ENCODE results near the gene SCN3A. TPM values are rescaled to one million over a fixed set of nuclear protein-coding genes. Genes with fewer than 3 reads are reported as not detected.

SCN3A gene
- total RNA-seq, 1 donor from 2014 or later, result 1.4 TPM

DNA sequence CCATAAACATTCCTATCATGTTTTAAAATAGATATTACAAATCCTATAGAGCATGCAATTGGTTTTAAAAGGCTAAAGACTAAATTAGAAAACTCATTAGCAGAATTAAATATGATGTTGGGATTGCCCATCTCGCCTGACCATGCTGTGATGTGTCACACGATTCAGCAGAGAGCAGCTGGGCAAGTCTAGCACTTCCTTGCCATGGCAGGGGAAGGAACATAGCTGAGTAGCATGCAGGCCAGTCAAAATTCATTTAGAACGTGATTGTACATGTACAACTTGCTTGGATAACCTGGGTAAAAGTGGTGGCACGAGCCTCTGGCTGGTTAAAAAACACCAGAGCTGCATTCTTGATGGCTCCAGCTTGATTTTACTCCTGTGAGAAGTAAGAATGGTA is 81.3 kb downstream of the SCN3A start:
- Histone ChIP-seq H2AFZ (ENCODE audit: low read depth, low read length) (no peak overlapping the region), H3K79me2 (ENCODE audit: insufficient read depth, low read length) (no peaks in the 10 kb centered on the region), H3K9me3 (ENCODE audit: insufficient read depth, low read depth, low read length) (no peaks in the 10 kb centered on the region), H3K4me3 (ENCODE audit: insufficient read depth, low read depth, low read length) (no peak overlapping the region), H3K27ac (ENCODE audit: low read depth, low read length) (no peak overlapping the region), H4K20me1 (ENCODE audit: insufficient read depth, low read length) (no peaks in the 10 kb centered on the region), H3K27me3 (ENCODE audit: insufficient read depth, low read length) (no peaks in the 10 kb centered on the region), H3K36me3 (ENCODE audit: insufficient read depth, low read length) (no peaks in the 10 kb centered on the region), H3K4me2 (ENCODE audit: low read length) (no peak overlapping the region), H3K9ac (ENCODE audit: low read length) (no peak overlapping the region), H3K4me1 (ENCODE audit: insufficient read depth, low read length) (no peaks in the 10 kb centered on the region)
- no peak overlapping the region for H3K4me3 Mint-ChIP-seq (ENCODE audit: unreplicated experiment)
- H3K27me3 Mint-ChIP-seq (ENCODE audit: low read depth, unreplicated experiment), result no peaks in the 10 kb centered on the region
- no peak for FAIRE-seq
- no peak overlapping the region for H3K27ac Mint-ChIP-seq (ENCODE audit: unreplicated experiment)
- no peaks in the 10 kb centered on the region for H3K36me3 Mint-ChIP-seq (ENCODE audit: low read depth, unreplicated experiment)
- no peak for TF ChIP-seq EZH2 (IDR thresholded peaks at IDR 0.05; ENCODE audit: insufficient read depth, low read length)
- TF ChIP-seq CTCF (IDR thresholded peaks at IDR 0.05; ENCODE audit: insufficient read depth, low read depth, low read length), result no peak
- H3K4me1 Mint-ChIP-seq (ENCODE audit: low read depth, unreplicated experiment), result peaks cover 9% of the 10 kb centered on the region
- H3K9me3 Mint-ChIP-seq (ENCODE audit: unreplicated experiment), result no peaks in the 10 kb centered on the region
- DNase-seq (ENCODE audit: low read depth), result no peak

- Mint-ChIP-seq H3K9me3 (ENCODE audit: unreplicated experiment) (no peaks in the 10 kb centered on the region), H3K4me1 (ENCODE audit: low read depth, unreplicated experiment) (peaks cover 9% of the 10 kb centered on the region)
- H2AFZ ChIP-seq (ENCODE audit: low read depth, low read length), result no peak overlapping the region
Measured at GRCh38 chr2:165120740-165121467, 82.9 kb downstream of the SCN3A start.

More at GRCh38 chr2:165120740-165121467, 82.9 kb downstream of the SCN3A start:
- H3K79me2 ChIP-seq (ENCODE audit: insufficient read depth, low read length), result no peaks in the 10 kb centered on the region
- no peaks in the 10 kb centered on the region for H3K36me3 ChIP-seq (ENCODE audit: insufficient read depth, low read length)
- no peak overlapping the region for H3K4me3 ChIP-seq (ENCODE audit: insufficient read depth, low read depth, low read length)
- H4K20me1 ChIP-seq (ENCODE audit: insufficient read depth, low read length), result no peaks in the 10 kb centered on the region
- FAIRE-seq, result no peak
- no peak for DNase-seq (ENCODE audit: low read depth)
- H3K4me1 ChIP-seq (ENCODE audit: insufficient read depth, low read length), result no peaks in the 10 kb centered on the region
- H3K27ac Mint-ChIP-seq (ENCODE audit: unreplicated experiment), result no peak overlapping the region
- H3K4me3 Mint-ChIP-seq (ENCODE audit: unreplicated experiment), result no peak overlapping the region
- H3K27me3 Mint-ChIP-seq (ENCODE audit: low read depth, unreplicated experiment), result no peaks in the 10 kb centered on the region
- H3K27ac ChIP-seq (ENCODE audit: low read depth, low read length), result no peak overlapping the region
- H3K36me3 Mint-ChIP-seq (ENCODE audit: low read depth, unreplicated experiment), result no peaks in the 10 kb centered on the region
- H3K27me3 ChIP-seq (ENCODE audit: insufficient read depth, low read length), result no peaks in the 10 kb centered on the region
- H3K9me3 ChIP-seq (ENCODE audit: insufficient read depth, low read depth, low read length), result no peaks in the 10 kb centered on the region
- H3K4me2 ChIP-seq (ENCODE audit: low read length), result no peak overlapping the region
- TF ChIP-seq CTCF (IDR thresholded peaks at IDR 0.05; ENCODE audit: insufficient read depth, low read depth, low read length) (no peak), EZH2 (IDR thresholded peaks at IDR 0.05; ENCODE audit: insufficient read depth, low read length) (no peak)
- H3K9ac ChIP-seq (ENCODE audit: low read length), result no peak overlapping the region
